Stomach (tissue), 9 donors: ENCODE data around the gene ZNF318. TPM values are rescaled to one million over a fixed set of nuclear protein-coding genes. Genes with fewer than 3 reads are reported as not detected.

Source experiments
- DNase-seq, 2 donors: peaks; one replicate each; pipeline versions ENCODE4 v3.0.0 to v3.0.0-alpha.2; 2013 to 2019
- H3K27ac ChIP-seq, 5 donors: fragments of 200-600 bp in 4 of 5; sonication (generic) in 4 of 5; one replicate each; pipeline ENCODE4 v1.5.1; 2013 to 2019; ENCODE audit warnings: mild to moderate bottlenecking in 1 of 5, moderate library complexity in 1 of 5
- H3K27me3 ChIP-seq, 3 donors: fragments of 200-600 bp; sonication (generic); one replicate each; pipeline ENCODE4 v1.5.1; 2017 to 2019; ENCODE audit warnings: mixed run types in 1 of 3
- H3K36me3 ChIP-seq, 4 donors: fragments of 200-600 bp; sonication (generic); 1 replicate in 3 of 4; 2 replicates in 1 of 4; pipeline ENCODE4 v1.5.1; 2016 to 2019
- H3K4me1 ChIP-seq, 4 donors: fragments of 200-600 bp; sonication (generic); one replicate each; pipeline ENCODE4 v1.5.1; 2016 to 2019
- H3K4me3 ChIP-seq, 4 donors: fragments of 200-600 bp; sonication (generic) in 3 of 4; one replicate each; pipeline ENCODE4 v1.5.1; 2016 to 2019; ENCODE audit warnings: mild to moderate bottlenecking in 1 of 4
- H3K9me3 ChIP-seq, 4 donors: fragments of 200-600 bp; sonication (generic); one replicate each; pipeline ENCODE4 v1.5.1; 2016 to 2019
- EP300 ChIP-seq: sonication (generic); formaldehyde crosslinking; IDR thresholded peaks from one replicate; pipeline ENCODE4 v1.6.1; 2017; ENCODE audit warnings: antibody characterized with exemption
- POLR2A ChIP-seq, 4 donors: fragments of 450-650 bp; IDR thresholded peaks; one replicate each; pipeline ENCODE4 v1.6.1; 2016; ENCODE audit warnings: antibody characterized with exemption in 4 of 4, control low read depth in 2 of 4, mild to moderate bottlenecking in 1 of 4, moderate library complexity in 1 of 4
- POLR2AphosphoS5 ChIP-seq, 3 donors: sonication (generic); formaldehyde crosslinking; IDR thresholded peaks; one replicate each; pipeline ENCODE4 v1.6.1; 2016; ENCODE audit warnings: antibody characterized with exemption in 3 of 3
- WGBS, 5 donors: extraction: QIAGEN DNeasy Blood & Tissue Kit in 3 of 5; methylation state at CpG; one replicate each; pipeline versions ENCODE4 v1.1.5 to v1.1.7; 2013 to 2018; 5-methylcytosine and 5-hydroxymethylcytosine counted together
- intact Hi-C: fragments of 100-400 bp; cut with DNase I; formaldehyde crosslinking; loops from one replicate; pipeline ENCODE4 v1.15.1; 2023; ENCODE audit warnings: low total_unique reads
- polyA plus RNA-seq, 3 donors: library from polyadenylated mRNA; stranded (reverse); fragments of 200-250 nt; gene quantifications; one replicate each; pipeline ENCODE4 v1.2.3, GENCODE V29; 2013
- total RNA-seq, 5 donors: library from RNA; depleted of rRNA; stranded (reverse); fragments of >200 nt; gene quantifications; one replicate each; pipeline versions ENCODE4 v1.1.0 to v1.2.3, GENCODE V29; 2014 to 2016
- TF ChIP-seq, protein P1 (sequence below), 7 experiments: fragments of 450-650 bp in 4 of 7; fragments of 200-600 bp in 3 of 7; sonication (generic) in 3 of 7; IDR thresholded peaks; one replicate each; pipeline ENCODE4 v1.5.1; 2016 to 2019; ENCODE audit warnings: antibody characterized with exemption in 7 of 7, control low read depth in 2 of 7, mild to moderate bottlenecking in 1 of 7
- donor health status: healthy with polysubstance abuse.
- donor health status: Bipolar disorder and iron deficiency.
- donor health status: healthy.

ZNF318 gene
- total and polyA plus RNA-seq, 8 donors: 2.6 to 13.3 (median 7.2) TPM

DNA sequence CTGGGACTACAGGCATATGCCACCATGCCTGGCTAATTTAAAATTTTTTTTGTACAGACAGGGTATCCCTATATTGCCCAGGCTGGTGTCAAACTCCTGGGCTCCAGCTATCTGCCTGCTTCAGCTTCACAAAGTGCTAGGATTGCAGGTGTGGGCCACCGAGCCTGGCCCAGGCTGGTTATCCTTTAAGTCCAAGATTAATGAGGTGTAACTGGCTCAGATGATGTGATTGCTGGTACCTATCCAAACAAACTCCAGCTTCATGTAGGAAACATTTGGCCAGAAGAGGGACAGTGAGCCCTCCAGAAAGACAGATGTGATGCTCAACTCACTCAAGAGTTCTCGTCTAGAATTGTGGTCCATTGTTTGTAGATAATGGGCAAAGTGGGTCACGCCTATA lies 9.2 kb upstream of the ZNF318 start:
- TF ChIP-seq POLR2AphosphoS5 (IDR thresholded peaks at IDR 0.05) (no peak), POLR2A (IDR thresholded peaks at IDR 0.05) (no peak), EP300 (no peak)
- TF ChIP-seq, protein P1, sequence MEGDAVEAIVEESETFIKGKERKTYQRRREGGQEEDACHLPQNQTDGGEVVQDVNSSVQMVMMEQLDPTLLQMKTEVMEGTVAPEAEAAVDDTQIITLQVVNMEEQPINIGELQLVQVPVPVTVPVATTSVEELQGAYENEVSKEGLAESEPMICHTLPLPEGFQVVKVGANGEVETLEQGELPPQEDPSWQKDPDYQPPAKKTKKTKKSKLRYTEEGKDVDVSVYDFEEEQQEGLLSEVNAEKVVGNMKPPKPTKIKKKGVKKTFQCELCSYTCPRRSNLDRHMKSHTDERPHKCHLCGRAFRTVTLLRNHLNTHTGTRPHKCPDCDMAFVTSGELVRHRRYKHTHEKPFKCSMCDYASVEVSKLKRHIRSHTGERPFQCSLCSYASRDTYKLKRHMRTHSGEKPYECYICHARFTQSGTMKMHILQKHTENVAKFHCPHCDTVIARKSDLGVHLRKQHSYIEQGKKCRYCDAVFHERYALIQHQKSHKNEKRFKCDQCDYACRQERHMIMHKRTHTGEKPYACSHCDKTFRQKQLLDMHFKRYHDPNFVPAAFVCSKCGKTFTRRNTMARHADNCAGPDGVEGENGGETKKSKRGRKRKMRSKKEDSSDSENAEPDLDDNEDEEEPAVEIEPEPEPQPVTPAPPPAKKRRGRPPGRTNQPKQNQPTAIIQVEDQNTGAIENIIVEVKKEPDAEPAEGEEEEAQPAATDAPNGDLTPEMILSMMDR (IDR thresholded peaks at IDR 0.05): no peak
- peaks cover 0 to 5% (median 0%) of the 10 kb centered on the region in 3 donors for H3K27me3 ChIP-seq
- no peaks in the 10 kb centered on the region for H3K9me3 ChIP-seq
- WGBS, 5 donors: 56 to 68% (median 66%) methylated on average over 3 of the region's 3 CpGs
- H3K4me3 ChIP-seq: no peak overlapping the region
- peaks cover 0 to 7% (median 0%) of the 10 kb centered on the region in 4 donors for H3K4me1 ChIP-seq
- no peak for DNase-seq
- H3K27ac ChIP-seq: no peak overlapping the region
- intact Hi-C loops: no loop called here
- no peaks in the 10 kb centered on the region for H3K36me3 ChIP-seq

DNA sequence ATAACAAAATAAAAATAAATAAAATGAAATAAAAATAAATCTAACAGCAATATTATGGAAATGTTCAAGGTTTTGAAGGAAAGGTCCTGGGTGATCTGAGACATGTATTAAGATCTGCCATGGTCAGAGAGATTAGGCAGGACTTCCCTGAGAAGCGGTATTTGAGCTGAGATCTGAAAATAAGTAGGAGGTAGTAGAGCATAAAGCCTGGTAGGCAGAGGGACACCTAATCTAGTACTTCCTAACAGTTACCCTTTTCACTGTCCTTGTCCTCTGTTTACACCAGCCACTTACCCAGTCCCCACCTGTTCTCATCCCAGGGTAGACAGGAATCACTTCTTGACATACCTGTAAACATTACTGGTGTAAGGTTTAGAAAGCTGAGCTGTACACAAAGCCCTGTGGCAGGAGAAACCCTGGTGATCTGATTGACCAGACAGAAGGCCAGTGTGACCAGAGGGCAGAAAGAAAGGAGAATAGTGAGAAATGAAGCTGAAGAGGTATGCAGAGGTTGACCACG lies 8.3 kb upstream of the ZNF318 start:
- DNase-seq: no peak
- Histone ChIP-seq H3K27ac (no peak overlapping the region), H3K4me3 (no peak overlapping the region), H3K4me1 (peaks cover 0 to 1% (median 0%) of the 10 kb centered on the region in 4 donors), H3K36me3 (no peaks in the 10 kb centered on the region), H3K27me3 (peaks cover 0 to 5% (median 0%) of the 10 kb centered on the region in 3 donors), H3K9me3 (no peaks in the 10 kb centered on the region)
- TF ChIP-seq EP300 (no peak), POLR2A (IDR thresholded peaks at IDR 0.05) (no peak), POLR2AphosphoS5 (IDR thresholded peaks at IDR 0.05) (no peak)
- TF ChIP-seq, protein P1 (IDR thresholded peaks at IDR 0.05): no peak
- WGBS, 5 donors: 73 to 87% (median 77%) methylated on average over 2 of the region's 2 CpGs
- intact Hi-C loops: no loop called here

GRCh38 chr6:43376551-43376981 lies 7.1 kb upstream of the ZNF318 start:
- Histone ChIP-seq H3K4me3 (no peak overlapping the region), H3K36me3 (no peaks in the 10 kb centered on the region), H3K27me3 (peaks cover 0 to 5% (median 0%) of the 10 kb centered on the region in 3 donors), H3K27ac (no peak overlapping the region), H3K9me3 (no peaks in the 10 kb centered on the region), H3K4me1 (no peaks in the 10 kb centered on the region)
- WGBS, 5 donors: 78 to 100% (median 83%) methylated on average over 1 of the region's 1 CpG
- DNase-seq: no peak
- TF ChIP-seq, protein P1 (IDR thresholded peaks at IDR 0.05): no peak
- TF ChIP-seq POLR2A (IDR thresholded peaks at IDR 0.05) (no peak), POLR2AphosphoS5 (IDR thresholded peaks at IDR 0.05) (no peak), EP300 (no peak)
- intact Hi-C loops: no loop called here

- WGBS, 5 donors: 78 to 92% (median 87%) methylated on average over 4 of the region's 4 CpGs
- Histone ChIP-seq H3K27me3 (peaks cover 0 to 5% (median 0%) of the 10 kb centered on the region in 3 donors), H3K9me3 (no peaks in the 10 kb centered on the region), H3K4me1 (no peaks in the 10 kb centered on the region), H3K36me3 (no peaks in the 10 kb centered on the region), H3K4me3 (no peak overlapping the region), H3K27ac (no peak overlapping the region)
- TF ChIP-seq, protein P1 (IDR thresholded peaks at IDR 0.05): no peak
- no peak for TF ChIP-seq EP300
- TF ChIP-seq POLR2A (IDR thresholded peaks at IDR 0.05): no peak
- TF ChIP-seq POLR2AphosphoS5 (IDR thresholded peaks at IDR 0.05): no peak
- no peak for DNase-seq
- intact Hi-C loops: no loop called here
These were observed 6.2 kb upstream of the ZNF318 start for GRCh38 chr6:43375693-43376092.
